GM21717 (cell line): Measurements from ENCODE around the gene SMG1.
"Not testable (repeated sequence)": the region's sequence is repeated elsewhere in the genome, so short reads cannot be mapped to it uniquely, and the experiment has no call there.

Source experiments
- ATAC-seq: cut with Tn5 transposase; IDR thresholded peaks from one replicate; pipeline ENCODE4 v1.9.1; 2021; ENCODE audit warnings: mild to moderate bottlenecking, moderate library complexity; ENCODE audit not compliant: unreplicated experiment

SMG1 gene

GRCh38 chr16:18772171-18772570, 154.0 kb downstream of the SMG1 start:
- not testable (repeated sequence) for ATAC-seq

DNA sequence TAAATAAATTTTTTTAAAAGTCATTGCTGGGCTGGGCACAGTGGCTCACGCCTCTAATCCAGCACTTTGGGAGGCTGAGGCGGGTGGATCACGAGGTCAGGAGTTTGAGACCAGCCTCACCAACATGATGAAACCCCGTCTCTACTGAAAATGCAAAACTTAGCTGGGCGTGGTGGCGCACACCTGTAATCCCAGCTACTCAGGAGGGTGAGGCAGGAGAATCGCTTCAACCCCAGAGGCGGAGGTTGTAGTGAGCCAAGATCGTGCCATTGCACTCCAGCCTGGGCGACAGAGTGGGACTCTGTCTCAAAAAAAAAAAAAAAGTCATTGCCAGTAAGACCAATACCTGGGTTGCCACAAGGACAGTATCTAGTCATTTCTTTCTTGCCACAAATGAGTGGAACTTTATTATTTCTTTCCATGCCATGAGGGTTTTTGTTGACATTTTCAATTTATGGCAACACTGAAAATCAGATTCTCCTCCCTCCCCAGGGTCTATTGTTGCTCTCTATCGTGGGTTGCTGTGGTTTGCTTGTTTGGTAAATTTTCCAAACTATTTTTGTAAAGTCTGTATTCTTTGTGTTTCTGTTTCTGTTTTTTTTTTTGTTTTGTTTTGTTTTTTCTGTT, 155.8 kb downstream of the SMG1 start:
- not testable (repeated sequence) for ATAC-seq

DNA sequence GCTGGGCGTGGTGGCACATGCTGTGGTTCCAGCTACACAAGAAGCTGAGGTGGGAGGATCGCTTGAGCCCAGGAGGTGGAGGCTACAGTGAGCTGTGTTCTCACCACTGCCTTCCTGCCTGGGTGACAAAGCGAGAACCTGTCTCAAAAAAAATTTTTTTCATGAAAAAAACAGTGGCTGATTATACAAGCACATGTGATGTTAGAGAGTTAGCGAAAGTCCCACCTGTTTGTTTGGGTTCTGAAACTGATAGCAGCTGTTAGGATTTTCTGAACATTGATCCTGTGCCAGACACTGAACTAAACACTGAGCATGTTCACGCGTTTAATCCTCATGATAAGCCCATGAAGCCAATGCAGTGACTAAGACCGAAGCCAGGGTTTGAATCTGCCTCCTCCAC, 159.0 kb downstream of the SMG1 start:
- peak; percentile 54 for ATAC-seq

DNA sequence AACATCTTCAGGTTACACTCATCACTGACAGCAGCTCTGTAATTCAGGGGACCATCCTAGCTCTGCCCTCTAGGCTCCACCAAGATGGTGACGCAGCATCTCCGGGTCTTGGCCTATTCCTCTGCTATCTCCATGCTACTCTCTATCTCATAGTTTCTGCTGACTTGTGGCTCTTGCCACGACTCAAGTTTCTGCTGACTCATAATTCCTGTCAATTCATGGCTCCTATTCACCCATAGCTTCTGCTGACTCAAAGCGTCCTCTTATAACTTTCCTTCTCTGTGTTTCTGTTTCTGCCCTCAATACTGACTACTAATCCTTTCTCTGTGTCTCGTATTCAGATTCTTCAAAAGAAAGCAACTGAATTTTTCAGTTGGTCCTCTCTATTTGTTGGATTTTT, 163.5 kb downstream of the SMG1 start:
- ATAC-seq = peak; percentile 47

DNA sequence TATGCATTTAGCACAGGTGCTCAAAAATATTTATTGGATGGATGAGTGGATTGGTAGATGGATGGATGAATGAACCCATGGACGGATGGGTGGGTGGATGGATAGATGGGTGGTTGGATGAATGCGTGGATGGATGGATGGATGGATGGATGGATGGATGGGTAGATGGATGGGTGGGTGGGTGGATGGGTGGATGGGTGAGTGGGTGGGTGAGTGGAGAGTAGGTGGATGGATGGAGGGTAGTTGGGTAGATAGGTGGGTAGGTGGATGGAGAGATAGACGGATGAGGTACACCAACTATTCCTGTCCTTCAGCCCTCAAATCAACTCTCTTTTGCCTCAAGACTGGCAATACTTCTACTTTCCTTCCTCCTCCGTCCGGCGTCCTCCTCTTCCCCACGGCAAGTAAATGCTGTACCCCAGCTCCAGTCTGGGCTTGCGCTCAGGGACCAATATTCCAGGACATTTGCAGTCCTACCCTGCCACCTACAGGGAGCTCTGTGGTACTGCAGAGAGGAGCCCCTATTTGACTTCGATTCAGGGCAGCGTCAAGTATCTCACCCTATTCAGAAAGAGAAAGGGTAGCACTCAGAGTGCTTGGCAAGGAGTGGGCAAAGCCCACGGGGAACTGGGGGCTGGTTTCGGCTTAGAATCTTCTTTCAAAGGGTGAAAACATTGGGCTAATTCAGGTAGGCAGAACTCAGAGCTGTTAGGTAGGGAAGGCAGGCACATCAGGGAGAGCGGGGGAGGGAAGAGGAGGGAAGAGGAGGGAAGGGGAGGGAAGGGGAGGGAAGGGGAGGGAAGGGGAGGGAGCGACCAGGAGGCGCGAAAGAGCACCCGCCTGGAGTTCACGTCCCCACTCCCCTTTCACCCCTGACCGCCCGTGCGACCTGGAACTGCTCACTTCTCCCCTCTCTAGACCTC, 166.3 kb downstream of the SMG1 start:
- not testable (repeated sequence) for ATAC-seq

GRCh38 chr16:18757960-18758660, 168.1 kb downstream of the SMG1 start:
- ATAC-seq = not testable (repeated sequence)

DNA sequence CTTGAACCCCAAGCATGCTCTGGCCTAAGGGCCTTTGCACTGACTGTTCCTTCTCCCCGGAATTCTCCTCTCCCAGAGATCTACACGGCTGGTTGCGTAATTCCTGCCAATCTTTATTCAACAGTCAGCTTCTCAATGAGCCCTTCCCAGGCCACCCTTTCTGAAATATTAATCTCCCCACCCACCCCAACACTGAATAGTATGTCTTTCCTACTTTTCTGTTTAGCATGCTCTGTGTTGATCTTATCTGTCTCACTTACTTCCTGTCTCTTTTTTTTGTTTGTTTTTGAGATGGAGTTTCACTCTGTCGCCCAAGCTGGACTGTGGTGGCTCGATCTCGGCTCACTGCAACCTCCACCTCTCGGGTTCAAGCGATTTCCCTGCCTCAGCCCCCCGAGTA, 169.6 kb downstream of the SMG1 start:
- ATAC-seq = not testable (repeated sequence)
